HL-60 (cell line): ENCODE measurements around the gene CAMTA1.
A peak's percentile ranks its signal among the peaks of the same experiment; 100 is the strongest.

Experiments
- DNase-seq, 2 experiments: peaks; one replicate each; pipeline ENCODE4 v3.0.0-alpha.2; 2010 to 2020; ENCODE audit warnings: low read depth in 1 of 2, low spot score in 1 of 2
- H3K27ac ChIP-seq: fragments of 250-450 bp; sonication (Bioruptor Pico); replicated peaks from 2 replicates; pipeline ENCODE4 v1.5.1; 2020; ENCODE audit warnings: mild to moderate bottlenecking, moderate library complexity
- H3K27me3 ChIP-seq: fragments of 250-450 bp; sonication (Bioruptor Pico); 2 replicates; pipeline ENCODE4 v1.5.1; 2021; ENCODE audit warnings: mild to moderate bottlenecking, moderate library complexity; ENCODE audit not compliant: insufficient read depth, poor library complexity, severe bottlenecking
- H3K4me3 ChIP-seq: replicated peaks from 2 replicates; pipeline ENCODE4 v1.5.1; 2011; ENCODE audit warnings: mild to moderate bottlenecking, control low read depth, low read length; ENCODE audit not compliant: insufficient read depth
- CTCF ChIP-seq: IDR thresholded peaks from one replicate; pipeline ENCODE4 v1.5.1; 2011; ENCODE audit warnings: low read length, control low read depth, inconsistent platforms; ENCODE audit not compliant: insufficient read depth
- GABPA ChIP-seq: IDR thresholded peaks from 2 replicates; pipeline ENCODE4 v1.6.1; 2012; ENCODE audit warnings: low read depth
- POLR2AphosphoS5 ChIP-seq: IDR thresholded peaks from 2 replicates; pipeline ENCODE4 v1.6.1; 2012; ENCODE audit warnings: low read depth
- REST ChIP-seq: IDR thresholded peaks from 2 replicates; pipeline ENCODE4 v1.6.1; 2012; ENCODE audit warnings: low read depth; ENCODE audit not compliant: insufficient replicate concordance
- SPI1 ChIP-seq: IDR thresholded peaks from 2 replicates; pipeline ENCODE4 v1.6.1; 2012; ENCODE audit warnings: low read depth, mild to moderate bottlenecking, borderline replicate concordance

Gene CAMTA1

GRCh38 chr1:6784560-6785317 is 515 bp upstream of the CAMTA1 start:
- H3K27ac ChIP-seq, result peak overlapping the region; percentile 98
- no peaks in the 10 kb centered on the region for H3K27me3 ChIP-seq
- DNase-seq, result peak; percentile 100
- H3K4me3 ChIP-seq, result peak overlapping the region; percentile 68
- TF ChIP-seq CTCF (no peak), POLR2AphosphoS5 (peak; percentile 46; the same call in 1 of the 2 replicates), REST (peak; percentile 49), GABPA (peak; percentile 29; the same call in 1 of the 2 replicates), SPI1 (no peak; the same call in 1 of the 2 replicates)

GRCh38 chr1:6785728-6786505 is 663 bp downstream of the CAMTA1 start:
- Histone ChIP-seq H3K4me3 (peak overlapping the region; percentile 84), H3K27ac (0 out of 2 replicates have a peak overlapping the region, but pooled peaks have one; percentile 33), H3K27me3 (no peaks in the 10 kb centered on the region)
- TF ChIP-seq CTCF (no peak), REST (no peak), POLR2AphosphoS5 (no peak), SPI1 (no peak), GABPA (no peak)
- DNase-seq, result peak in 1 of 2 experiments; percentile 28

- Histone ChIP-seq H3K4me3 (no peak overlapping the region), H3K27me3 (no peaks in the 10 kb centered on the region), H3K27ac (no peak overlapping the region)
- TF ChIP-seq SPI1 (no peak), POLR2AphosphoS5 (no peak), GABPA (no peak), CTCF (no peak), REST (no peak)
- DNase-seq, result peak in 1 of 2 experiments; percentile 6
Observed at GRCh38 chr1:6788946-6789345, 3.7 kb downstream of the CAMTA1 start.
